Activated CD4-positive, alpha-beta T cell treated with anti-CD3 and anti-CD28 coated beads, Interleukin-2, amount 50 U/mL, for 24 hours (primary cell): ENCODE results near the gene ZNF668.
A peak's percentile ranks its signal among the peaks of the same experiment; 100 is the strongest.
"Not testable (repeated sequence)": the region's sequence is repeated elsewhere in the genome, so short reads cannot be mapped to it uniquely, and the experiment has no call there.

Source experiments
- DNase-seq, 2 donors: peaks; one replicate each; pipeline ENCODE4 v3.0.0-alpha.2; 2020; ENCODE audit warnings: low read depth in 1 of 2, low spot score in 1 of 2

ZNF668 gene

DNA sequence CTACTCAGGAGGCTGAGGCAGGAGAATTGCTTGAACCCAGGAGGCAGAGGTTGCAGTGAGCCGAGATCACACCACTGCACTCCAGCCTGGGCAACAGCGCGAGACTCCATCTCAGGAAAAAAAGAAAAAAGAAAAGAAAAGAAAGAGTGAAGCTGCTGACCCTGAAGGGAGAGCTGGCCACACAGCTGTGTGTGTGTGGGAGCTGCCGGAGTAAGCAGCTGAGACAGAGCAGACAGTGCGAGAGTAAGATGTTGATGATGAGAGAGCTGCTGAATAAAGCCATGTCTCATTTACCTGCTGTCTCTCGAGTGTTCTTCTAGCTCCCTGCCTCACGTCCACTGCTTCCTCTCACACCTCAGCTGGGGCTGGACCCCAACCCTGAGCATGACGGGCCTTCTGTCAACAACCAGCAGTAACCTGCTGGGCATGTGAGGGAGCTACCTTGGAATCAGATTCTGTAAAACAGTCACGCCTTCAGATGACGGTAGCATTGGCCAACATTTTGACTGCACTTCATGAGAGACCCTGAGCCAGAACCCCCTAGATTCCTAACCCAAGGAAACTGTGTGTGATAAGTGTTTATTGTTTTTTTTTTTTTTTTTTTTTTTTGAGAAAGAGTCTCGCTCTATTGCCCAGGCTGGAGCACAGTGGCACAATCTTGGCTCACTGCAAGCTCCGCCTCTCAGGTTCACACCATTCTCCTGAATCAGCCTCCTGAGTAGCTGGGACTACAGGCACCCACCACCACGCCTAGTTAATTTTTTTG lies 27.0 kb upstream of the ZNF668 start:
- DNase-seq = not testable (repeated sequence)

DNA sequence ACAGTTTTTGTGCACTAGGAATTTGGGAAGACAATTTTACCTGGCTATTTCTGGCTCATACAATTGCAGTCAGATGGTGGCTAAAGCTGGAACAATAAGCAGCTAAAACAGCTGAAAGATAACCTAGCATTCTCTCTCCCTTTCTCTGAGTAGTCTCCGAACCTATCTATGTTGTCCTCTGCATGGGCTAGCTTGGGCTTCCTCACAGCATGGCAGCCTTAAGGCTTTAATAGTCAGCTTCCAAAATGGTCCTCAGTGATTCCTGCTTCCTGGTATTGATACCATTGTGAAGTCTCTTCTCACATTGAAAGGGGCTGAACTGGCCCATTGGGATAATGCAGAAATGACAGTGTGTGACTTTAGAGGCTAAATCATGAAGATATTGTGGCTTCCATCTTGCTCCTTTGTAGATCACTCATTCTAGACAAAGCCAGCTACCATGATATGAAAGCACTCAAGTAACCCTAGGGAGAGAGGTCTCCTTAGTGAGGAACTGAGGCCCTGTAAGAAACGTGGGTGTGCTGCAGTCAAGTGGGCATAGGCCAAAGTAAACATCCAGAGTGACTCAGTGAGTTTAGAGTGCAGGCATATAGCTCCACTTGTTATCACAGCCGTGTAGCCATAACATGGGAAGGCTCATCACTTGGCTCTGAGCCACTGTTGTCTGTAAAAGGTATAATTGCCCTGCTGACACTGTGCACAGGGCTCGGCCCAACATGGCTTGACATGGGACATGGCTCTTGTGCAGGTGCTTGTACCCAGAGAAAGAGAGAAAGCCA lies 26.0 kb upstream of the ZNF668 start:
- DNase-seq = no peak

DNA sequence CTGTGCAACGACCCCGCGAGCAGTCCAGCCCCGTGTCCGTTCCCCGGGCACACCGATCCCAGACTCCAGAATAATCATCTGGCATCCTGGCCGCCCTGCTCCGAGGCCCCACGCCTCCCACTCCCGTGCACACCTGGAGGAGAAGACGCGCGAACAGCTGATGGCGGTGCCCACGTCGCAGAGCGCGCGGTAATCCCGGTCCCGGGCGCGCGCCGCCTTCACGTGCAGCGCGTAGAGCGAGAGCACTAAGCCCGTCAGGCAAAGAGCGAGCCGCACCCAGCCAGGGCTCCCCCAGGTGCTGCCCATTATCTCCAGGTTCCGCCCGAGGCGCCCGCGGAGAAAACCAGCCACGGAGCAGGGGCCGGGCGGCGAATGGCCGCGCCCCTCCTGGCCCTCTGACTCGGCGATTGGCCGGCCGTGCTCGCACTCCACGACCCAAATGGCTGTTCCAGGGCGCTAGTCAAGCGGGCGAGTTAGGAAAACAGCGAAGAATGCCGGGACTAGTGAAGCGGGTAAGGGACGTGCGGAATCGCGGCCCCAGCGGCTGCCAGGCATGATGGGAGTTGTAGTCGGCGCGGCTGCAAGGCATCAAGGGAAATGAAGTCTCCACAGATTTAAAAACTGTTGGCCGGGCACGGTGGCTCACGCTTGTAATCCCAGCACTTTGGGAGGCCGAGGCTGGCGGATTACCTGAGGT lies 20.5 kb upstream of the ZNF668 start, which contains the start of gene VKORC1:
VKORC1 (minus strand) TSS at position 374 of the 697 bp plus-strand sequence; CDS start at position 306, 68 bp downstream.
- DNase-seq = peak; percentile 79 to 90

DNA sequence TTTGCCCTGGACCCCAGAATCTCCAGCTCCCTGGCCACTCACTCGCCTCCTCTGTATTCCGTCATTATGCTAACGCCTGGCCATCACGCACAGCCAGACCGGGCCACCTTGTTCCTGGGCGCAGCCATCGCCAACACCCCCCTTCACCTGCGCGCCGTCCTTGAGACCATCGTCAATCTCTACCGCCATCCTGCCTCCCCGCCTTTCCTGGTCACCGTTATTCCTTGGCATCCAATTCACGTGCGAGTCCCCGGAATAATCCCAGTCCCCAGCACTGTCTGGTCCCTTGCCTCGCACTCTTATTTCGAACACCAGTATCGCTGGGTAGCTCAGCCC lies 20.0 kb upstream of the ZNF668 start:
- DNase-seq = no peak

DNA sequence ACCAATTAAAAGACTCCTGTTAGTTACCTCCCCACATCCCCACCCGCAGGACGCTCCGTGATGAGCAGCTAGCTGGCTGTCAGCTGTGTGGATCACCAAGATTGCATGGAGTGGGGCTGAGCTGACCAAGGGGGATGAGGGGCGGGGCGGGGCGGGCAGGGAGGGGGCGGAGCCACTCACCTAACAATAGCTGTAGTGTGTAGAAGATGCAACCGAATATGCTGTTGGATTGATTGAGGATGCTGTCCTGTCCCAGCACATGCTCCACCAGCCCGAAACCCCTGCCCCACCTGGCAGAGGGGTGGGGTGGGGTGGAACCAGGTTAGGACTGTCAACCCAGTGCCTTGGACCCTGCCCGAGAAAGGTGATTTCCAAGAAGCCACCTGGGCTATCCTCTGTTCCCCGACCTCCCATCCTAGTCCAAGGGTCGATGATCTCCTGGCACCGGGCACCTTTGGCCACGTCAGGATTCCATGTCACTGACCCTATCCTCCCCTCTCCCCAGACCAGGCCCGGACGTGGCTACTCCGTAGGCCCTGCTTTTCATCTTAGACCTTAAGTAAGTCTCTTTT lies 19.2 kb upstream of the ZNF668 start:
- DNase-seq = no peak

DNA sequence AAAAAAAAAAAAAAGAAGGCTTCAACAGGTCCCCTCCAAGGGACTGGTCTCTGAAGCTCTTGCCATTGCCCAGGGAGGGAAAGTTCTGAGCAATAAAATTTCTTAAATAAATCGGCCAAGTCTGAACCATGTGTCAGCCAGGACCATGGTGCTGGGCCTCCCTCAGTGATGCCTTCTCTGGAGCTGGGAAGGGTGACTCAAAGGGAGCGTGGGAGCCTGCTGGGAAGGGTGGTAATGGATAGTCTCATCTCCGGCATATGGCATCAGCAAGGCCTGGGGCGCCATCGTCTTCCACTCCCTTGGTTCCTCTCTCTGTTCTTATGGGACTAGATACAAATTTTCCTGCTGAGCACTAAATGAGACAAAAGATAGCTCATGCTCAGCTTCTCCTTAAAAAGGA lies 18.3 kb upstream of the ZNF668 start:
- no peak for DNase-seq

DNA sequence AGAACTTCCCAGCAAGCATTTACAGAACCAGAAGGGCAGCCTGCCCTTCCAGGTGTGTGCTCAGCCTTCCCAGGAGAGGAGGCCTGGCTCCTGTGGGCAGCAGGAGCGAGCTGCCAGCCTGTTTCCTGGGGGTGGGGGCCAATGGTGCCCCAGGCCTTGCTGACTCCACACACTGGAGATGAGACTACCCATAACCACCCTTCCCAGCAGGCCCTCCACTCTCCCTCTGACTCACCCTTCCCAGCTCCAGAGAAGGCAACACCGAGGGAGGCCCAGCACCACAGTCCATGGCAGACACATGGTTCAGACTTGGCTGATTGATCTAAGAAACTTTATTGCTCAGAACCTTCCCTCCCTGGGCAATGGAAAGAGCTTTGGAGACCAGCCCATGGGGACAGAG lies 16.5 kb upstream of the ZNF668 start:
- DNase-seq = no peak

DNA sequence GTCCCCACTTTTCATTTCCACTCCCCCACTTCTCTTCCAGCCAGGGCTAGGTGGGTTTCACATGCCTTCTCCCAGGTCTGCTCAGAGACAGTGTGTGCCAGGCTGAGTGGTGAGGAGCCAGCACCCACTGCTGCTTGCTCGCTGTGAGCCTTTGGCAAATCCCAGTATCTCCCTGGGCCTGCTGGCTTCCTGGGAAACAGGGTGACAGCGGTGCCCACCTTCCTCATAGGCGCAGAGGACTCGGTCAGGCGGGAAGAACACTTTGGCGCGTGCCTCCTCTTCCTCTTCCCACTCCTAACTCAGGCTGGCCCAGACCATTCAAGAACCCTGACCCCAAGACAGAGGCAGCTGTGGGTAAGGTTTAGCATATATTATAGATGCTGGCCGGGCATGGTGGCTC lies 15.2 kb upstream of the ZNF668 start:
- no peak for DNase-seq

DNA sequence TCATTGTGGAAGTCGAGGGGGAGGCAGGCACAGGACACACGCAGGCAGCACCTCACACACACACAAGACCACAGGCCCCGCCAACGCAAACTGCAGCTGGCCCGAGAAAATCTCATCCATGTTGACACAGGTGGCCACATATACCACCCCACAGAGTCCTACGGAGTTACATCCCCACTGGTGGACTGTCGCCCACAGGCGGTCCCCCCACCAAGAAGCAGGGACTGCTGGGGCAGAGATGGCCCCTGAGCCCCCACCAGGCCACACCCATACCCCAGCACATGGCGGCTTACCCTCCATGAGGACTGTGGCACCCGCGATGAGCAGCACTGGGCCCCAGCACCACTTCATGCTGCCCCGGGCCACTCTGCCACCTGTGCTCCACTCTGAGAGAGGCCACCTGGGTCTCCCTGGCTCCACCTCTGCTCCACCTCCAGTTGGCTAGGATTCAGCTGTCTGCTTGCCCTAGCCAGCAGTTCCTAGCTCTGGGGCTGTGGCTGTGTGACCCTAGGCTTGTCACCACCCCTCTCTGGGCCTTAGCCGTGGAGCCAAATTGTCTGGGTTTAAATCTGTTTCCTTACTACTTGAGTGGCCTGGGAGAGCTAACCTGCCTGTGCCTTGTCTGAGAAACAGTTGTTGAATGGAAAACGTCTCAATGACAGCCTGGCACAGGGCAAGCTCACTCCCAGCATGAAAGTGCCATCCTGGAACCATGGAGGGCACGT lies 14.6 kb upstream of the ZNF668 start, which contains the start of gene PRSS53:
PRSS53 (minus strand) TSS at position 485 of the 725 bp plus-strand sequence; CDS start at position 351, 134 bp downstream.
- DNase-seq = no peak

DNA sequence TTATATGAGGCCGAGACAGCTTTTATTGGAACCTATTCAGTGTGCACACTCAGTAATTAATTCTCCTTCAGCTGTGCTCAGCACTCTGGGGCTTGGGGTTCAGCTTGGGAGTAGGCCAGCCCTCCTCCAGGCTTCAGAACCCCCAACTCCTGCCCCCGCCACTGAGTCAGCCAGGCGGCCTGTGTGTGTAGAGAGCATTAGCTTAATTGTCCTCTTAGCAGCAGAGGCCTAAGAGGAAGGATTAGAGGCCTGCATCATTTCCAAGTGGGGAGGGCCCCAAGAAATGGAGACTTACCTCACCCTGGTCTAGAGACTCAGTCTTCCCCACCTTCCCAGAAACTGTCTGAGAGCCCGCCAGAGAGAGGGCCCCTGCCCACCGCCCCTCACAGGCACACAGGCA lies 13.9 kb upstream of the ZNF668 start:
- DNase-seq = no peak

DNA sequence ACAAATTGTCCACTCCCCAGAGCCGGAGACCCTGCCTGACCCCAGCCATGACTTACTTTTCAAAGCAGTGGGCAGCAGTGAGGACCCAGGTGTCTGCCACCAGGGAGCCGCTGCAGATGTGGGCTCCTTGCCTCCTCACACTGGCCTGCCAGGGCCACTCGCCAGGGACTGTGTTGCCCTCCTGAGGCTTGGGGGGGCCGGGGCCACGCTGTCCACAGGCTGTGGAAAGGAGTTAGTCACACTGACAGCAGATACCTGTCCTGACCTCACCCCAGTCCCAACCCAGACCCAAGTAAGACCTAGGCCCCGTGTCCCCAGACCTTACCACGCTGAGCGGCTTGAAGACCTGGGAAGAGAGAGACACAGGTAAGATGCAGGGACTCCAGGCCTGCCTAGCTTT lies 13.4 kb upstream of the ZNF668 start:
- DNase-seq = no peak

DNA sequence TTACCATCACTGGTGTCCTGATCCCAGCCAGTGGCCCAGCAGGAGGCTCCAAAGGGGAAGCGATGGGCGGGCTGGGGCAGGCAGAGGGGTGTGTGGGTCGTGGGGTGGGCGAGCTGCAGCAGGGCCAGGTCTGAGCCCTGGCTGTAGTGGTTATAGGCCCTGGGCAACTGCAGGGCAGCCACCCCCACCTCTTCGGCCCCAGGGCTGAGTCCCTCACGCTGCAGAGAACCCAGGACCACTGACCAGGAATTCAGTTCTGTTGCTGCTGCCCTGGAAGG lies 12.5 kb upstream of the ZNF668 start:
- DNase-seq = no peak

DNA sequence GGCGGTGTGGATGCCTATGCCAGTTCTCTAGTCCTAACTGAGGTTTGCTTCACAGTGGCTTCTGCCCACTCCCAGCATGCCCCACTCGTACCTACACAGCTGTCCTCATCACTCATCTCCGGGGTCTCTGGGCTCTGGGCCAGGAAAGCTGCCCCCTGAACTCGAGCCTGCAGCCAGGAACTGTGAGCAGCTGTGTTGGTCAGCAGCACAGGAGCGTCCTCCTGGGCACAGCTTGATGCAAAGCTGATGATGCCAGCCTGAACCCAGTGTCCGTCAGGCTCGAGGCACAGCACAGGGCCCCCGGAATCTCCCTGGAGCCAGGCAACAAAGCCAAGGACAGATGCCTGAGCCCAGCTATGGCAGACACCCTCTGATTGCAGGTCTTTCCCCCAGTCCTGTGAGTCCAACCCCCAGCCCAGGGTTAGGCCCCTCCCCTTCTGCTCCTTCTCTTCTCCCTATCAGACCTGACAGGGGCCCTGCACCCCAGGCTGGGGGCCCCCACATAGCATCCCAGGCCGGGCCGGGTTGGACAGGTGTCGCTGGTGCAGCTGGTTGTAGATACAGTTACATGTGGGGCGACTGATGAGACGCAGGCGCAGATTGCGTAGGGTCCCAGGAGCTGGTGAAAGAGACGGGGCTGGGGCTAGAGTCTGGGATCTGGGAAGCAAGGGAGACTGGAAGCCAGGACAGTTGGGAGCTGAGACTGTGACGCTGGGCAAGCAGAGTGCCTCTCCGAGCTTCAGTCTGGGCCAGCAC lies 12.0 kb upstream of the ZNF668 start:
- no peak for DNase-seq

DNA sequence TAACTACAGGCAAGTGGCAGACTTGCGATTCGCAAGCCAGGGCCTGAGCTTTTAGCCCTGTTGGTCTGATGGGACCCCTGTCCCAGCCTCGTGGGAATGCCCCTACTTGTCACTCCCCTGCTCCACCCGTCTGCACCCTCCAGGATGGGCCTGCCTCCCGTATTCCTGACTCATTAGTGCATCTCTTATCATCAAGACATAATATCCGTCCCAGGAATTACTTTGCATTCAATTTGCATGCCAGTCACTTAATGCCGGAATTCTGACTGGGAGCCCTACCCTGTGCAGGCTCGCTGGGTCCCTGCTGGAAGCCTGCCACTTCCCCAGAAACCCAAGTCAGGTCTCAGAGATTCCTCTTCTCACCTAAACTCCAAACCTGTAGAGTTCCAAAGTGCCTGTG lies 11.4 kb upstream of the ZNF668 start:
- no peak for DNase-seq

DNA sequence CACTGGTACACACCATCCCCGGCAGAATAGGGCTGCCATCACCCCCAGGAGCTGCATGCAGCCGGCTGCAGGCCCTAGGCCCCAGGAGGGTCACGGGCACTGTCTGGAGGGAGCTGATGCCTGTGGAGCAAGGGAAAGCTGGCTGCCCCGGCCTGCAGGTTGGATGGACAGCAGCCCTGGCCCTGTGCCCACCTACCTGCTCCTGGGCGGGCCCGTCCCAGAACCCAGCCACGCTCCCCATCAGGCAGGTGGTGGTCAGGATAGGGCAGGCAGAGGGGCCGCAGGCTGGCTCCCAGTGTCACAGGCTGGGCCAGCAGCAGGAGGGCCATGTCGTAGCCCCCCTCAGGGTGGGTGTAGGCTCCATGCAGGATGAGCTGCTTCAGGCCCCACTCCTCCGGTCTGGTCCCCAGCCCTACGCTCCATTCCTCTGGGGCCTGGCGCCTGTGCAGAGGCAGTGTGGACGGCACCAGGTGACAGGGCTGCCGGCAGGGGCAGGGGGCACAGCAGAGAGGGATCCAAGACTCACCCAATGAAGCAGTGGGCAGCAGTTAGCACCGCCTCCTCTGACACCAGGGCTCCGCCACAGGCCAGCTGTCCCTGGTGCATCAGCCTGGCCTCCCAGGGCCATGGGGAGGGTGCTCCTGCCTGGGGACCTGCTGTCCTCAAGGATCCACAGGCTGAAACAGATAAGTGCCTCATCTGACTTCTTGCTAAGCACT lies 10.7 kb upstream of the ZNF668 start:
- DNase-seq = no peak

DNA sequence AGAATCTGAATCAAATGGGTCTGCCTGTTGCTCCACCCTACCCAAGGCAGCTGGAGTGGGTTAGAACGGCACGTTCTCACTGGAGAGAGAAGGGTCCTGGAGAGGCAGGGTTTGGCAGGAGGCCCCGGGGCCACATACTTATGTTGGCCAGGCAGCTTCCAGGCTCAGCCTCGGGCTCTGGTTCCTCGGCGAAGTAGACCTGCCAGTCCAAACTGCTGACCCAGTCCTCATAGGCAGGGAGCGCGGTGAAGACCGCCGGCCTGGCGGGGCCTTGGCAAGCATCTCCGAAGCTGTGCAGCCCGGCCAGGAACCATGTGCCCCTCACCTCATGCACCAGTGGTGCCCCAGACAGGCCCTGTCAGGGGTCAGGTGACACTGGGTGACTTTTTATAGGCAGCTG lies 9.9 kb upstream of the ZNF668 start:
- no peak for DNase-seq

DNA sequence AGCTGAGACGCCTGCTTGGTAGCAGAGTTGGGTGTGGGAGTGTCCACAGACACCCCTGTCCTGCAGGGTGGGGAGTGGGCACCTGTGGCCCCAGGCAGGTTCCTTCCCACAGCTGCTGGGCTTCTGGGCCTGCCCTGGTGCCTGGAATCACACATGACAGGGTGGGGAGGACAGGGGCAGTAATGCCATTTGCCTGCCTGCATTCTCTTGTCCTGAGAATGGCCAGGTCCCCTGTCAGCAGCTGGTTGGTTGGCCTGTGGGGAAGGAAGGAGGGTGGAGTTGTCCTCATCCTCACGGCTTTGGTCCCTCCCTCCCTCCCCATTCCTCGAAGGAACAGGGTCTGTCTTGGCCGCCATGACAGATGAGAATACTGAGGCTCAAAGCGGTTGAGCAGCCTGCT lies 9.5 kb upstream of the ZNF668 start:
- no peak for DNase-seq

DNA sequence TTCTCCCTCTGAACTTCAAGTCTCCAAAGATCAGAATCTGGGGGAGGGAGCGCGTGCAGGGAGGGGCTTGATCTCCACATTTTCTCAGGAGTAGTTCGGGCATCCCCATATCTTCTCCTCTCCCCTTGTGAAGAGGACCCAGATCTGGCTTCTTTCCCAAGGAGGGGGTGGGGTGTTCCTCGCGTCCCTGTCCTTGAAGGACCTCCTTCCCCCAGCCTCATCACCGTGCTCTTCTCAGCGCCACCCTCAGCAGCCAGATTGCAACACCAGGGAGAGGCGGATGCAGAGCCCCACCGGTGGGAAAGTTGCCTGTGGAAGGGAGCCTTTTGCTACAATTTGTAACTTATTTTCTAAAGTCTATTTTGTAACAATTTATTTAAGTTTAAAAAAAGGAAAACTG lies 9.0 kb upstream of the ZNF668 start:
- no peak for DNase-seq

DNA sequence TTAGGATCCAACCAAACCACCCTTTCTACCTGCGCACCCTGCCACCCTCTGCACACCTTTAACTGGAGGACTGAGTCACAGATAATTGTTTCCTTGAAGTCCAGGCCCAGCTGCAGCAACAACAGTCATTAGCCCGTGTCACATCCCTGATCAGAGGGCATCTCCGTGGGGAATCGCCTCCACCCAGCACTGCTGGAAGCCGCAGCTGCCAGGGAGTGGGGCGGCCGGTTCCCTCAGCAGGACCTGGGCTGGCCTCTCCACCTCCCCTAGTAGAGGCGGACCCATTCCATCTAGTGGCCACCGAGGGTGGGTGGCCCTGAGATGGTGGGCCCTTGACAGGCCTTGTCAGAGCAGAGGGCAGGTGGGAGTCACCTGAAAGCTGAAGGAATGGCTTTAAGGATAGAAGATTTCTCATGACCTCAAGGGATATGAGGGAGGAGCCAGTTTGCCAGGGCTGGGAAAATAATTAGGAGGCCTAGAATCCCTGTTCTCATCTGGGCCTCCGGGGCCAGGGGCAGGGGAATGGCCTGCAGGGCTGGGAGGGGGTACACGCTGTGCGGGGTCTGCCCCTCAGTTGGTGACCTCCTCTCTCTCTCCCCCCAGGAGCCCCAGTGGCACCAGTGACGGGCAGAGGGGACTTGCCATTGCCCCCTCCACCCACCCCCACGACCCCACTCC lies 8.5 kb upstream of the ZNF668 start:
- DNase-seq = no peak
